ENCODE measurements around the gene LRP2. TPM values are rescaled to one million over a fixed set of nuclear protein-coding genes. Genes with fewer than 3 reads are reported as not detected.
"Not testable (repeated sequence)": the region's sequence is repeated elsewhere in the genome, so short reads cannot be mapped to it uniquely, and the experiment has no call there.

LRP2 gene
- polyA plus RNA-seq, 6 donors from 2014 or later, result not detected

DNA sequence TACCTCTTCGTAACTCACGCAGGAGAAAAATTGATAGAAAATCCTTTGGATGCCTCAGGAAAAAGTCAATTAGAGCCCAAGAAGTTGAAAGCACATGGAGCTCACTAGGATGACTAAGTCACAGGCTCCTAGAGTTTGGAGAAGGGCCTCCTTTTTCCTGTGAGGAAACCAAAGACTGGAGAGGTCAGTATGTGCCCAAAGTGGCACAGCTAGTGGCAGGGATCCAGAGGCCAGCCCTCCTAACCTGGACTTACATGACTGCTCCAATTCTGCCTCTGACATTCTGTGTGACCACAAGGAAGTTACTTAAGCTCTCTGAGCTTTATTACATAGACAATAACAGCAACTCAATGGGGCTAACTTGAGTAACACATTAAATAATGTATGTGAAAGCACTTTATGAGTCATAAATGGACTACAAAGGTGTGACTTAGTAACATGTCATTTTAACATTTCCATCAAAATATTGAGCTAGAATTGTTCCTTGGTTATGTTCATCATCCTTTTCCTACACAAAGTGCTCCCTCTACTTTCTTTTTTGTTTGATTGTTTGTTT lies 201.3 kb downstream of the LRP2 start:
- ATAC-seq (ENCODE audit: low read depth in 2 of 2) (no peak), DNase-seq (no peak)
- Mint-ChIP-seq H3K36me3 (no peaks in the 10 kb centered on the region), H3K4me3 (no peak overlapping the region), H3K4me1 (no peaks in the 10 kb centered on the region), H3K27ac (no peak overlapping the region), H3K9me3 (no peaks in the 10 kb centered on the region), H3K27me3 (peaks cover 0 to 17% (median 6%) of the 10 kb centered on the region in 3 donors)

GRCh38 chr2:169159686-169160085 lies 202.6 kb downstream of the LRP2 start:
- ATAC-seq (ENCODE audit: low read depth in 2 of 2), result no peak
- Mint-ChIP-seq H3K36me3 (no peaks in the 10 kb centered on the region), H3K4me1 (no peaks in the 10 kb centered on the region), H3K4me3 (no peak overlapping the region), H3K27me3 (peaks cover 0 to 17% (median 6%) of the 10 kb centered on the region in 3 donors), H3K9me3 (no peaks in the 10 kb centered on the region), H3K27ac (no peak overlapping the region)
- DNase-seq, result no peak

GRCh38 chr2:169158874-169159273 lies 203.5 kb downstream of the LRP2 start:
- H3K36me3 Mint-ChIP-seq, result peaks cover 0 to 4% of the 10 kb centered on the region in 2 donors
- no peaks in the 10 kb centered on the region for H3K4me1 Mint-ChIP-seq
- H3K4me3 Mint-ChIP-seq, result no peak overlapping the region
- peaks cover 0 to 17% (median 10%) of the 10 kb centered on the region in 3 donors for H3K27me3 Mint-ChIP-seq
- ATAC-seq (ENCODE audit: low read depth in 2 of 2) (no peak), DNase-seq (no peak)
- H3K9me3 Mint-ChIP-seq, result peaks cover under 1 to 5% (median 3%) of the 10 kb centered on the region in 7 donors
- no peak overlapping the region for H3K27ac Mint-ChIP-seq

- Mint-ChIP-seq H3K36me3 (no peaks in the 10 kb centered on the region), H3K27me3 (peaks cover 0 to 5% (median 0%) of the 10 kb centered on the region in 3 donors), H3K27ac (no peak overlapping the region), H3K4me3 (no peak overlapping the region), H3K4me1 (peaks cover 0 to 2% (median 0%) of the 10 kb centered on the region in 3 donors), H3K9me3 (peaks cover 0 to 2% (median 0%) of the 10 kb centered on the region in 7 donors)
- ATAC-seq (ENCODE audit: low read depth in 2 of 2), result no peak
- DNase-seq, result no peak
Observed at GRCh38 chr2:169146220-169146619, 216.1 kb downstream of the LRP2 start.

DNA sequence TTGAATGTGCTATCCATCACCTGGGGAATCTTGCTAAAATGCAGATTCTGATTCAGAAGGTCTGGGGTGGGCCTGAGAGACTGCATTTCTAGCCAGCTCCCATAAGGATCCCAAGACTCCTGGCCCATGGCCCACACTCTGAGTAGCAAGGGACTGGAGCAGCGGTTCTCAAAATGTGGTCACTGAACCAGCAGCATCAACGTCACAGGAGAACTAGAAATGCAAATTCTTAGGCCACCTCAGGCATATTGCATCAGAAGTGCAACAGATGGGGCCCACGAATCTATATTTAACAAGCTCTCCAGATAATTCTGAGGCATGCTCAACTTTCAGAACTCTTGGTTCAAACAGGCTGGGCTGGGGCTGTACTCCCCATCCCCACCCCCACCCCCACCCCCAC lies 218.3 kb downstream of the LRP2 start:
- no peak for ATAC-seq (ENCODE audit: low read depth in 2 of 2)
- H3K4me1 Mint-ChIP-seq, result peaks cover 0 to 2% (median 0%) of the 10 kb centered on the region in 3 donors
- no peaks in the 10 kb centered on the region for H3K27me3 Mint-ChIP-seq
- DNase-seq, result no peak
- no peak overlapping the region for H3K27ac Mint-ChIP-seq
- no peaks in the 10 kb centered on the region for H3K36me3 Mint-ChIP-seq
- H3K4me3 Mint-ChIP-seq, result no peak overlapping the region
- H3K9me3 Mint-ChIP-seq, result peaks cover 0 to 2% (median 0%) of the 10 kb centered on the region in 7 donors

DNA sequence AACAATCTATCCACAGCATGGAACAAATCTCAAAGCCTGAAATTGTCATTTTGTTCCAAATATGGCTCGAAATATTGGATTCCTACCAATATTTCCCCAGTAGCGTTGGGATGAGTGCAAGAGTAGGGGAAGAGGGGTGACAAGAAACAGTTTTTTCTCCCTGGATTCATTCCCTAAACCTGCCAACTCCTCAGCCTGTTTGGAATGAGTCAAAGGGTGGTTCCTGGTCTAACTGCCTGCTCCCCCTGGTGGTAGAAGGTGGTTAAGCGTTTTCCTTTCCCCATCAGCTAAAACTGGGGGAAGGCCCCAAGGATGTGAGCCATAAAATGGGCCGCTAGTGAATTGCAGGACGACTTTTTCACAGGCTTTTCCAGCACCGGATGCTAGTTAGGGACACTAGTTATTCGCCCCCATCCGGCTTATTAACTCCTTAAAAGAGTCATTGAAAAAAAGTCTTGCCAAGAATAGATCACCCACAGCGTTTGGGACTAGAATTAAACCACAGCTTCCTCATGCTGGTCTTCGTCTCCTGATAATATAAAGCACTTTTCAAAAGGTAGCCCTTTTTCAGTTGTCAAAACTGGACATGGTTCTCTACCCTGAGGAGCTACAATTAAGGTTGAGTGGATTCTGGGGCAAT lies 220.5 kb downstream of the LRP2 start:
- ATAC-seq (ENCODE audit: low read depth in 2 of 2), result no peak
- Mint-ChIP-seq H3K36me3 (no peaks in the 10 kb centered on the region), H3K4me3 (no peak overlapping the region), H3K4me1 (peaks cover 0 to 2% (median 0%) of the 10 kb centered on the region in 3 donors), H3K27me3 (no peaks in the 10 kb centered on the region), H3K27ac (no peak overlapping the region), H3K9me3 (no peaks in the 10 kb centered on the region)
- peak; percentile 33 for DNase-seq

DNA sequence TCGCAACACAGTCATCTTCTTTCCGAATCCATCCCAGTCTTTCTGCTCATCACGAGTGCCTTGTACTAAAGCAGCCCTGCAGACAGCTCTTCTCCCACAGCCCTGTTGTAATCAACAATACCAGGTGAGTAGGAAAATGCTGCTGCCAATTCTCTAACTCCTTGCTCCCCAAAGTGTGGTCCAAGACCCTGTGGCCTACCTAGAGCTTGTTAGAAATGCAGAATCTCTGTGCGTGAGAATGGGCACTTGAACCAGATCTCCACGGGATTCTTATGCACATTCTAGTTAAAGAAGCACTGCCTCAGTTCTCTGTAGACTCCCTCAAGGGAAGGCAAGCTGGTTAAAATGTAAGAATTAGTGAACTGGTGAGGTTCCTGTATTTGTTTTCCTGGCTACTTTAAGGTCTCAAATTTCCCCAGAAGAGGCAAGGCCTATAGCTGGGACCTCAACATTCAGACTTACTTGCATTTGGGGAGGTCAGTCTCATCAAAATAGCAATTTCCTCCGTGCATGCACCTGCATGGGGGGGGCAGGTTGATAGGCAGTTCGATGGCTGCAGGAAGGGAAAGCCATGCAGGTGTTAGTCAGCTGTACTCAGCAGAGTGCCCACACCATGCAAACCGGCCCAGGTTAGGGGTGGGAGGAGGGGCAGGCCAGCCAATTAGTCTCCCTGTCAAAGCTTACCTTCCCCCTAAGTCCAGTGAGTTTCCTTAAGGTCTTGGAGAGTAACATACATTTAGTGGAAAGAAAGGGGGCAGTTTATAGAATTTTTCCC lies 222.2 kb downstream of the LRP2 start:
- H3K4me3 Mint-ChIP-seq, result no peak overlapping the region
- no peaks in the 10 kb centered on the region for H3K9me3 Mint-ChIP-seq
- no peaks in the 10 kb centered on the region for H3K36me3 Mint-ChIP-seq
- ATAC-seq (ENCODE audit: low read depth in 2 of 2) (no peak), DNase-seq (no peak)
- no peaks in the 10 kb centered on the region for H3K27me3 Mint-ChIP-seq
- no peak overlapping the region for H3K27ac Mint-ChIP-seq
- H3K4me1 Mint-ChIP-seq, result peaks cover 0 to 2% (median 0%) of the 10 kb centered on the region in 3 donors

GRCh38 chr2:169139145-169139544 lies 223.2 kb downstream of the LRP2 start:
- Mint-ChIP-seq H3K4me1 (peaks cover 0 to 2% (median 0%) of the 10 kb centered on the region in 3 donors), H3K4me3 (no peak overlapping the region), H3K27me3 (no peaks in the 10 kb centered on the region), H3K36me3 (no peaks in the 10 kb centered on the region), H3K9me3 (no peaks in the 10 kb centered on the region), H3K27ac (peak overlapping the region in 1 of 6 donors; percentile 27)
- no peak for ATAC-seq (ENCODE audit: low read depth in 2 of 2)
- no peak for DNase-seq

- H3K27me3 Mint-ChIP-seq, result no peaks in the 10 kb centered on the region
- no peak for ATAC-seq (ENCODE audit: low read depth in 2 of 2)
- peak overlapping the region in 1 of 6 donors; percentile 23 for H3K27ac Mint-ChIP-seq
- H3K9me3 Mint-ChIP-seq, result no peaks in the 10 kb centered on the region
- H3K4me3 Mint-ChIP-seq, result no peak overlapping the region
- no peaks in the 10 kb centered on the region for H3K36me3 Mint-ChIP-seq
- no peak for DNase-seq
- peaks cover 0 to 2% (median 0%) of the 10 kb centered on the region in 3 donors for H3K4me1 Mint-ChIP-seq
Observed at GRCh38 chr2:169137924-169138323, 224.4 kb downstream of the LRP2 start.

- Mint-ChIP-seq H3K4me3 (no peak overlapping the region), H3K27me3 (no peaks in the 10 kb centered on the region), H3K36me3 (no peaks in the 10 kb centered on the region), H3K4me1 (no peaks in the 10 kb centered on the region), H3K9me3 (no peaks in the 10 kb centered on the region), H3K27ac (no peak overlapping the region)
- ATAC-seq (ENCODE audit: low read depth in 2 of 2) (no peak), DNase-seq (no peak)
Observed at GRCh38 chr2:169136885-169137534, 225.3 kb downstream of the LRP2 start.

- not testable (repeated sequence) for H3K27ac Mint-ChIP-seq; DNase-seq; H3K4me1 Mint-ChIP-seq; H3K9me3 Mint-ChIP-seq; H3K27me3 Mint-ChIP-seq; H3K36me3 Mint-ChIP-seq; ATAC-seq (ENCODE audit: low read depth in 2 of 2); H3K4me3 Mint-ChIP-seq
Observed at GRCh38 chr2:169136428-169136827, 225.9 kb downstream of the LRP2 start.

DNA sequence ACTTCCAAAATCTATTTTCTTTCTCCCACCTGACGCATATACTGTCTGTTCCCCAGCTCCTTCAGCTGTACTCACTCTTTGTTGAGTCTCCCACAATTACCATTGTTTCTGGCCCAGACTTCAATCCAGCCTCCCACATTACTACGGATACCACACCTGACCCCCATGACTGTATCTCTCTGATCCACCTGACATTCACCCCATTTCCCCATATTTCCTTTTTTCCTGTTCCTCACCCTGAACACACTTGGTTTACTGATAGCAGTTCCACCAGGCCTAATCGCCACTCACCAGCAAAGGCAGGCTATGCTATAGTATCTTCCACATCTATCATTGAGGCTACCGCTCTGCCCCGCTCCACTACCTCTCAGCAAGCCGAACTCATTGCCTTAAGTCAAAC lies 228.1 kb downstream of the LRP2 start:
- H3K4me3 Mint-ChIP-seq; H3K36me3 Mint-ChIP-seq; H3K9me3 Mint-ChIP-seq; H3K27me3 Mint-ChIP-seq; DNase-seq; ATAC-seq (ENCODE audit: low read depth in 2 of 2); H3K4me1 Mint-ChIP-seq; H3K27ac Mint-ChIP-seq: not testable (repeated sequence)

DNA sequence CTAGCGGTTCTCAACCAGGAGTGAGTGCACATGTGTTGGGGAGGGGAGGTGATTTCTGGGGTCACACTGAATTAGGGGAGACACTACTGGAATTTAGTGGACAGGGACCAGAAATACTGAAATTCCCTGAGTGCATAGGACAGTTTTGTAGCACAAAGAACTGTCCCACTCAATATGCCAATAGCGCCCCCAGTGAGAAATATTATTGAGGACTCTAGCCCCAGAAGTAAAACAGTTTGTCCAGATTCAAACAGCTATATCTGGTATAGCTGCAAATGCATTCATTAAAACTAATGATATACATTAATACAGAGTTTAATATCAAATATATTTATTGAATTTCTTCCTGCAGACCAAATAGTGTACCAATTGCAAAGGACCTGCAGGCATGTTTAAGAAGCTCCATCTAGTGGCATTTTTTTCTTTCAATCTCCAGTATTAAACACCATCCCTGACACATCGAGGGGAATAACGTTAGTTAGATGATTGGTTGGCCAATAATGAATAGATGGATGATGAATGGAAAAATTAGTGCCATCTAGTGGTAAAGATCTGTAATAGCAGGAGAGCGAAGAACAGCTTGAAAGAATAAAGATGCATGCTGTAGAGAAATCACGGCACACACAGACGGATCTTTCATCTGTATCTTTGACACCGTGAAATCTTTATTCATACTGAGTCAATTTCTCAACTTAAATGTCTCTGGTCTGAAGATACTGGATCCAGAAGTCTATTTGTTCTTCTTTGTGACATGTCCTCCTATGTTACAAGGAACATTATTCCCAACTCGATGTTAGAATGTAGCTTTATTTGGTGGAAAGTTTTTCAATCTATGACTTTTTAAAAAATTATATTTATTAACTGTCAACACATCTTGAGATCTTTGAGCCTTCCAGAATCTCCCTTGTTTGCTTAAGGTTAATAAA lies 230.5 kb downstream of the LRP2 start:
- Mint-ChIP-seq H3K4me3 (no peak overlapping the region), H3K27me3 (no peaks in the 10 kb centered on the region), H3K4me1 (no peaks in the 10 kb centered on the region), H3K36me3 (no peaks in the 10 kb centered on the region), H3K9me3 (no peaks in the 10 kb centered on the region), H3K27ac (no peak overlapping the region)
- ATAC-seq (ENCODE audit: low read depth in 2 of 2) (peak; percentile 75 to 79), DNase-seq (peak; percentile 25)

Data from naive B cell (primary cell).